HG03064 (cell line): Measurements from ENCODE around the gene SYT10.
"Not testable (repeated sequence)": the region's sequence is repeated elsewhere in the genome, so short reads cannot be mapped to it uniquely, and the experiment has no call there.

Experiments
- ATAC-seq: cut with Tn5 transposase; IDR thresholded peaks from one replicate; pipeline ENCODE4 v1.9.1; 2021; ENCODE audit warnings: low read depth; ENCODE audit not compliant: unreplicated experiment

SYT10 gene, protein sequence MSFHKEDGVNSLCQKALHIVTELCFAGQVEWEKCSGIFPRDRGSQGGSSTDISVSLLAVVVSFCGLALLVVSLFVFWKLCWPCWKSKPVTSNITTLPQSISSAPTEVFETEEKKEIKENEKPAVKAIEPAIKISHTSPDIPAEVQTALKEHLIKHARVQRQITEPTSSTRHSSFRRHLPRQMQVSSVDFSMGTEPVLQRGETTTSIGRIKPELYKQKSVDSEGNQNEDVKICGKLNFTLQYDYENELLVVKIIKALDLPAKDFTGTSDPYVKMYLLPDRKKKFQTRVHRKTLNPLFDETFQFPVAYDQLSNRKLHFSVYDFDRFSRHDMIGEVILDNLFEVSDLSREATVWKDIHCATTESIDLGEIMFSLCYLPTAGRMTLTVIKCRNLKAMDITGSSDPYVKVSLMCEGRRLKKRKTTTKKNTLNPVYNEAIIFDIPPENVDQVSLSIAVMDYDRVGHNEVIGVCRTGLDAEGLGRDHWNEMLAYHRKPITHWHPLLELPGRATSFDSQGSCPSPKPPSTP

GRCh38 chr12:33439587-33440011 lies at the start of gene SYT10:
Gene SYT10, minus strand, starts transcription at chr12:33439819. Its CDS starts 297 bp downstream, at chr12:33439522.
- ATAC-seq, result no peak

DNA sequence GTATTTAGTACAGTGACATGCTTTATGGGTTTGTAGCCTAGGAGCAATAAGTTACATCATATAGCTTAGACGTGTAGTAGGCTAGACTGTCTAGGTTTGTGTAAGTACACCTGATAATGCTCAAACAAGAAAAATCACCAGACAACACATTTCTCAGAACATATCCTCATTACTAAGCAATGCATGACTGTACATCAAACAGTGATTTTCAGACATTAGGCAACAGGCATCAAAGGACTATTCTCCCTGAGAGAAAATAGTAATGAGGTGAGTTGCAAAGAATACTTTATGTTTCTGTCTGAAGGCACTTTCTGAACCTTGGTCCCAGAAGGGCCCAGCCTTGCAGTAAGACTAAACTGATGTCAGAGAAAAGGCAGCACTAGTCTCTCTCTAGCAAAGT lies 48.4 kb upstream of the SYT10 start:
- no peak for ATAC-seq

- no peak for ATAC-seq
Observed at GRCh38 chr12:33486058-33486457, 46.4 kb upstream of the SYT10 start.

DNA sequence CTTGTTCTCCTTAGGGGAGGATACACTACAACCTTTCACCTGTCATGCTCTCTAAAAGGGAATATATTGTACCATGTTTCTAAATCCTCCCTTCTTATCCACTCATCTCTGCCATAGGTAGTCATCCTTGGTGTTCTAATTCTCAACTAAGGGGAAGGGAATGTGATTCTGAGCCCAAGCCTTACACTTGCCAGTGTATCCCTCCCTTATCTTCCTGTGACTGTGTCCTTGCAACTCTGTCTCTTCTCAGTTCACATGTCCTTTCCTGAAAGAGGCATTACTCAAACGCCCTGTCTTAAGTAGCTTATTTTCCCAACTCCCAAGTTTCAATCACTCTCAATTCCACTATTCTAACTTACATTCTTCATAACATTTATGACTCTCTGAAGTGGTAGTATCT lies 44.5 kb upstream of the SYT10 start:
- ATAC-seq, result no peak

- ATAC-seq, result no peak
Observed at GRCh38 chr12:33480366-33480765, 40.7 kb upstream of the SYT10 start.

DNA sequence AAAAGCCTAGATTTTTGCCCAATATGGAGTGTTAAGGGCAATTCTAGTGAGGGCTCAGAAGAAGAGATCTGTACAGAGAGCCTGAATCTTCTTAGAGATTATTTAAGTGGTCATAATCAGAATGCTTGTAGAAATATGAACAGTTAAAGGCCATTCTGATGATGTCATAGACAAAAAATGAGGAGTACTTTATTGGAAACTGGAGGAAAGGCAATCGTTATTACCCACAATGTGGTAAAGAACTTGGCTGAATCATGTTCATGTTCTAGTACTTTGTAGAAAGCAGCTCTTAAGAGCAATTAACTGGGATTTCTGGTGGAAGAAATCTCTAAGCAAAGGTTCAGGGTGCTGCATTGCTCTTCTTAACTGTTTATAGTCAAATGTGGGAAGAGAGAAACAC lies 36.4 kb upstream of the SYT10 start:
- no peak for ATAC-seq

DNA sequence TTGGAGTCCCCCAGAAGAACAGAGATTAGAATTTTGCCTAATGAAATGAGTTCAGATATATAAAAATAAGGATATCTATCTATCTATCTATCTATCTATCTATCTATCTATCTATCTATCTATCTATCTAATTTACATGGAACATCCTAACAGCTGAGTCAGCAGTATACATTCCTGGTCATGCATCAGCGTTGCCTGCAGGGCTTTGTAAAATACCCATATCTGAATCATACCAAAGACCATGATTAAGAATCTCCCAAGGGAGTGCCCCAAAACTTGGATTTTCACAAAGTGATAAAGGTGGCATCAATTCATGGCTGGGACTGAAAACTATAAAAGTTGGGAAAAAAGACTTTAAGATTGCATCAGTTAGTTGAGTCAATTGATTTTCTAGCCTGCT lies 32.7 kb upstream of the SYT10 start:
- no peak for ATAC-seq

GRCh38 chr12:33455096-33455495 lies 15.5 kb upstream of the SYT10 start:
- no peak for ATAC-seq

- no peak for ATAC-seq
Observed at GRCh38 chr12:33450480-33450879, 10.9 kb upstream of the SYT10 start.

DNA sequence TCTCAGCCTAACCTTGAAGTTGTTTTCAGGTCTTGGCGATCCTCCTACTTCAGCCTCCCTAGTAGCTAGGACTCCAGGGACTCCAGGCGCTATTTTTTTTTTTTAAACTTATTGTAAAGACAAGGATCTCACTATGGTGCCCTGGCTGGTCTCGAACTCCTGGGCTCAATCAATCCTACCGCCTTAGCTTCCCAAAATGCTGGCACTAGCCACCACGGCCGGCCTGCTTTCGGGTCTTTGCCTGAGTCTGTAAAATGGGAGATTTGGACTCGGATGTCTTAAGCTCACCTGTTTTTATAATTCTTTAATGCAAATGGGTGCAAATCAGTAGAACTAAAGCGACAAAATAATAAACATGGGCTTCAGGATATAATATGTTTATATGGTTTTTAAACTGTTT lies 858 bp upstream of the SYT10 start:
- no peak for ATAC-seq

GRCh38 chr12:33438851-33439586 lies 600 bp downstream of the SYT10 start:
- no peak for ATAC-seq

DNA sequence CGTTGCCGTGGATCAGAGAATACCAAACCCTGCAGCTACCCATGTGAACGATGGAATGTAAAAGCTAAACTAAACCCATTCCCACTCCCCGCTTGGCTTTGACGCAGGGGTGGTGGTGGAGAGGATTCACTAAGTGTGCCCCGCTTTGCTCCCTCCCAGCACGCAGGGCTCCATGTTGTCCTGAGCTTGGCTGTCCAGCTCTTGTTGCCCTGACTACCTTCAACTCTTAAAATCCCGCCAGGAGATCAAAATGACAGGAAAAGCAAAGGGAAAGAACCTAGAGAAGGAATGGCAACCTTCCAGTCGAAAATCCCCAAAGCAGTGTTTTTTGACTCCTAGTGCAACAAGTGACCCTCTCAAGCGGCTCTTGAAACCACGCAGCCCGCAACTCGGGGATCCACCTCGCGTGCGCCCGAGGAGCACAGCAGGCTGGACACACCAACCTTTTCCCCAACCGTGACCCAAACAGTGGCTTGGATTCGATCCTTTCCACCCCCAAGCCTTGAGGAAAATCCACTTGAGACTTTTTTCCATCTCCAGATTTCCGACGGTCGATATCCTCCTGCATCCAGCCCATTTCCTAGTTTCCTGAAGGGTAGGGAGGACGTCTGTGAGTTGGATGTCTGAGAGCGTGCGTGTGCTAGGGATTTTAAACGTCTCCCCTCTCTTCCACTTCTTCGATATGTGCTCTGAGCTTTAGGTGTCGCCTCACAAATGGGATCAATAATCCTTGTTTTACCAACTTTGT lies 1.4 kb downstream of the SYT10 start:
- ATAC-seq, result no peak

DNA sequence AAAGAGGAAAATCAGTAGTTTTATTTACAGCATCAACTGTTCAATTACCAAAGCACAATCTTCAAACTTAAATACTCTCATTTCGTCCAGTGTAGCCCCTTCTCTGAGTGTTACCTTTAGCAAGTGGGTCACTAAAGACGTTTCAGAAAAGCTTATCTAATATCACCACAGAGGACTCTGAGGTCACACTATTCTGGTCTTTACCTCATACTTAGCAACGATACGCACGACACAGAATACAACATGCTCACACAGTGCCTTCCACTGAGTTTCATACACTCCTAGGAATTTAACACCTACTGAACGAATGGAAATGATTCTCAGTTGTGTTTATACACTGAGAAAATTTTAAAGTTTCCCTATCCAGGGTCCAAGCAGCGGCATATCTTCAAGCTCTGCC lies 2.0 kb downstream of the SYT10 start:
- no peak for ATAC-seq

GRCh38 chr12:33432992-33433391 lies 6.6 kb downstream of the SYT10 start:
- ATAC-seq, result no peak

- ATAC-seq, result no peak
Observed at GRCh38 chr12:33431648-33432047, 8.0 kb downstream of the SYT10 start.

DNA sequence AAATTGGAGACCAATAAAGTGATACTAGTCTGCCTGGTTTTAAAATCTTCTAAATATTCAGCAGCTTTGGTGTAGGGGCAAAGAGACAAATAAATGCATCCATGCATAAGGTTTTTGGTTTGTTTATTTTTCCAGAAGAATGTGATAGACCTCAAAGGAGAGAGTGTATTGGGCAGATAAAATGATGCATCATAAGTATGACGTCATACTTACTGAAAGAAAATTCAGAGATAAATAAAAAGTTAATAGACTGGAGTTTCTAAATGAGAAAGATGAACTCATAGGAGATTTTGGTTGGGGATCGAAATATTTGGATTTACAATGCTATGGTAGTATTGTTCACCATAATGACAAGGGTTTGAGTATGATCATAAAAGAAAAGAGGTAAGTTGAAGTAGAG lies 10.2 kb downstream of the SYT10 start:
- no peak for ATAC-seq

- no peak for ATAC-seq
Observed at GRCh38 chr12:33427071-33427470, 12.5 kb downstream of the SYT10 start.

GRCh38 chr12:33423706-33424105 lies 15.9 kb downstream of the SYT10 start:
- ATAC-seq, result no peak

GRCh38 chr12:33412410-33412809 lies 27.2 kb downstream of the SYT10 start:
- not testable (repeated sequence) for ATAC-seq

DNA sequence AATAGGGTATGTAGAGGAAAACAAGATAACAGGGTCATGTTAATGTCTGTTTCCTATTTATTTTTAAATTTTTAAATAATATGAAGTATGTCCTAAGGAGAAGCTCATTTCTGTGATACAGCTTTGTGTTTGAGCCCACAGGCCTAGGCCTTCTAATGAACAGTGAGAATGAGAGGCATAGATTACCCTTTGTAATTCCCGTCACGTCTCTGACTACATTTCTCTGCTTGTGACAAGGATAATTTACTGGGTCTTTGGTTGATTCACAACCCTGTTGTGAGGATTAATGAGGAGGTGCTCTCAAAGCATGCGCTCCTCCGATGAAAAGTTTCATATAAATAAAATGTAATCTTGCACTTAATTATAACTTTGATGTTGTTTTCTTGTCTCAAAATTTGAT lies 56.1 kb downstream of the SYT10 start:
- no peak for ATAC-seq

DNA sequence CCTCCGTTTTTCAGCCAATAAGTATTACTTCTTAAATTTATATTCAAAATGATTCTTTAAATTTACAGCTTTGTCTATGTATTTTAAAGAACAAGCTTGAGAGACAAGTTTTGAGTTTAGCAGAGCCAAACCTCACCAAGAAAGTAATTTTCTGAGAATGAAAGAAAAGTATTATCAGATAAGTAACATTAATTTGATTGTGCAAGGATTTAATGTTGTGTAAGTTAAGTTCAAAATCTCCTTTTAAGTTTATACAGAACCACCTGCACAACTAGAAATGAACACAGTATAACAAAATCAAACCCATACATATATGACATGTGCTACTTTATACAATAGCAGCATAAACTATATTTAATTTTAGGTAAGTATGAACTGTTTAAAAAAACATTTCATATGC lies 63.5 kb downstream of the SYT10 start:
- ATAC-seq, result no peak
